Hypothalamus (tissue), 51 donors: Measurements from ENCODE around the gene ALG1.
"Not testable (repeated sequence)": the region's sequence is repeated elsewhere in the genome, so short reads cannot be mapped to it uniquely, and the experiment has no call there.

Experiments
- DNase-seq, 51 donors: peaks; one replicate each; lab custom pipeline; 2025; lab: John Stamatoyannopoulos, UW

The ALG1 gene

GRCh38 chr16:5044011-5044540 is 27.6 kb upstream of the ALG1 start:
- no peak for DNase-seq

DNA sequence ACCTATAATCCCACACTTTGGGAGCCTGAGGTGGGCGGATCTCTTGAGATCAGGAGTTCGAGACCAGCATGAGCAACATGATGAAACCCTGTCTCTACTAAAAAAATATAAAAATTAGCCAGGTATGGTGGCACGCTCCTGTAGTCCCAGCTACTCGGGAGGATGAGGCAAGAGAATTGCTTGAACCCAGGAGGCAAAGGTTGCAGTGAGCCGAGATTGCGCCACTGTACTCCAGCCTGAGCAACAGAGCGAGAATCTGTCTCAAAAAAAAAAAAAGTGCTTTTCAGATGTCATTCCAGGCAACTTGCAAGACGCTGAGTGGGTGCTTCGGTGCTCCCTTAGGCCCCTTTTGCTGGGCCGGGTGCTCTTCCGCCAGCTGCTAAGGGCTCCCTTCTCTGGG is 27.1 kb upstream of the ALG1 start:
- DNase-seq: not testable (repeated sequence)

- no peak for DNase-seq
Measured at GRCh38 chr16:5045499-5046115, 26.0 kb upstream of the ALG1 start.

DNA sequence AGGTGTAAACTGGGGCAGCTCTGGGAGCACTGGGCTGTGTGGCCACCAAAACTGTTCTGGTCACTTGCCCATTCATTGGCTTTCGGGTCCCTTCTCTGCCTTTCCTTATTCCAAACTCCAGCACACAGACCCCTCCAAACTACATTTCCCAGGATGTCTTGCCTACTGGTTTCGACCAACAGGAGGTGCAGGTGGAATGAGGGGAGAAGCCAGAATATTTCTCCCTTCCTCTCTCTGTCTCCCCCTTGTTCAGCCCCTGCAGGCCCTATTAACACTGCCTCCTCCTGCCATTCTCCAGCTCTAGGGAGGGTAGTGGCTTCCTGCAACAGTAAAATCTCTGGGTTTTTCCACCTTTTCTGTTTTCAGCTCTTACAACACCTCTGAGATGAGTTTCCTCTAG is 24.7 kb upstream of the ALG1 start:
- DNase-seq: no peak

DNA sequence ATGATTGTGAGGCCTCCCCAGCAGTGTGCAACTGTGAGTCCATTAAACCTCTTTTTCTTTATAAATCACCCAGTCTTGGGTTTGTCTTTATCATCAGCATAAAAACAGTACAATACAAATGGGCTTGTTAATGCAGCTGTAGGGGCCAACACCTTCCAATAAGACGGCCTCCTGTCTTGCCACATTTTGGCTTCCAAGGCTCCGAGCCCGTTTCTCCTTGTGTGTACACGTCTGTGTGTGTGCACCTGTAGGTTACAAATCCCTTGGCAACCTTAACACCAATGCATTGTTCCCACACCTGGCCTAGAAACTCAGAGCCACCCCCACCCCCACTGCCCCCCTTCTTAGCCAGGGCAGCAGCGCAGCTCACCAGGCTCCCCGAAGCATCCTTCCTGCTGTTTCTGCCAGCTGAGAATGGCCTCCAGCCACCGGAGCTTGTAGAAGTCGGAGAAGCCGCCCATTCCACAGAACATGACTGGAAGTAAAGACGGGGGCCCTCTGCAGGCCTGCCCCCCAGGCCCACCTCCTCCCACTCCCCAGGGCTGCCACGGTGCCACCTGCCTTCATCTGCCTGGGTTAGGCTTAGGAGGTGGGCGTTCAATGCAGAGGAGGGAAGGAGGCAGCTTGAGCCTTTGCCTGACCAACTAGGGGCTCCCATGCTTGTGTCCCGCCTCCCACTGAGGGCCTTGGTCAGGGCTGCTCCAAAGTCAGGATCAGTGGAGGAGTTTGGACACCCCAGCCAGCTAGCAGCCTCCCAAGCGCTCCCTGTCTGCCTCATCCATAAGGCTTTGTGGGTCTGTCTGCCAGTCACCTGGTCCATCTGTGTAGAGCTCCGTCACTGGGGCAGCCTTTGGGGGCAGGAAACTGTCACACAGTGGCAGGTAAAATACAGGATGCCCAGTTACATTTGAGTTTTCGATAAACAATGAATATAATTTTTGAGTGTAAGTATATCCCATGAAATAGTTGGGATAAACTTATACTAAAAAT is 16.5 kb upstream of the ALG1 start:
- DNase-seq: no peak

DNA sequence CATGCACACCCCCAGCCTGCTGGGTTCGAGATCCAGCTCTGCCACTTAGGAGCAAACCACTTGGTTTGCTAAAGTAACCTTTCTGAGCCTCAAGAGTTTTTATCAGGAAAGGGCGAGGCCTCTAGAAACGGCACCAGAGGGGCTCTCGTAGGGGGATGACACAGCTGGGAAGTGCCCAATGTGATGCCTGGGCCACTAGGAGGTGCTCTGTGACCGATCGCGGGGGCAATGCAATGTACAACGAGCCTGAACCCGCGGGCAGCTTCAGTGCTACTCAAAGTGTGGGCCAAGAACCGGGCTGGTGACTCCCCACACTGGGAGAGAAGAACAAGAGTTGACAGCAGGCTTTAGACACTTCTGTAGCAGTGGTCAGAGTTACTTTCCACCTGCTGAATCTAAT is 15.3 kb upstream of the ALG1 start:
- peak in 4 of 51 donors; percentile 4 to 18 (median 12) for DNase-seq

DNA sequence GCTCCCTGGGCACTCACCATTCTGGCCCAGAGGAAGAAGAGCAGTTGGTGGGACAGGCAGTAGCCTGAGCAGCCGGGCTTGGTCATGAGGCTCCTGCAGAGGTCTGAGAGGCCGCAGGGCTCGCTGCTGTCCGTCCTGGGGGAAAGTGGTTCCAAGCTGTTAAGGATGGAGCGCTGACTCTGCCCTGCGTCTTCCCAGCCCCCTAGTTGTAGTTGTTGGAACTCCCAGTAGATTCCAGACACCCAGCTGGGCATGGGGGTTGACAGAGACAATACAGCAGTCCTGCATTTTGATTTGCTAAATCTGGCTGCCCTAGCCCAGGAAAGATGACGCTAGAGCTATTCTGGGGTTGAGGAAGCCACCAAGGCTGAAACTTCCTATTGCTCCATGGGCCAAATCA is 13.2 kb upstream of the ALG1 start:
- no peak for DNase-seq

DNA sequence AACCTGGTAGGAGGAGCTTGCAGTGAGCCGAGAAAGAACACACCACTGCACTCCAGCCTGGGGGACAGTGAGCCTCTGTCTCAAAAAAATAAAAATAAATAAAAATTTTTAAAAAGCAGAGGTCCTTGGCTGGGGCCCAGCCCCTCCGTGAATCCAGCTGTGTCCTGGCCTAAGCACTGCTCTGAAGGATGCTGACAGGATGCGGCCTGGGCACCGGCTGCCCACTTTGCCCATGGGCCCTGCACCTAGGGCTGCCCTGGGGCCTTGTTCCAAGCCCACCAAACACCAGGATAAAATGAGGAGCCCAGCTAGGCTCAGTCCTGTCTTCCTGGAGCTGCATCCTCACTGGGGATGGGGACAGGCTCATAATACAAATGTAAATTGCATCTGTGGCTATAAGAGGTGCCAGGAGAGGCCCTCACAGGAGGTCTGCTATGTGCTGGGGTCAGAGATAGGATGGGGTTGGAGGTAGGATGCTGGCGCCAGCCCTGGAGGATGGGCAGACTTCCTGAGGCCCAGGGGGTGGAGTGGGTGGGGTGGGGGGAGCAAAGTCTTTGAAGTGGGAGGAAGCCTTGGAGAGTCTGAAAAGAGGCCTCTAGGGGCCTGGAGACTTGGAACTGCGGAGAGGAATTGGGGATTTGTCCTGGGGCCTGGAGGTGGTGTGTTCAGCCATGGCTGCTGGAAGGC is 12.1 kb upstream of the ALG1 start:
- no peak for DNase-seq

- DNase-seq: no peak
Measured at GRCh38 chr16:5060073-5060641, 11.5 kb upstream of the ALG1 start.

DNA sequence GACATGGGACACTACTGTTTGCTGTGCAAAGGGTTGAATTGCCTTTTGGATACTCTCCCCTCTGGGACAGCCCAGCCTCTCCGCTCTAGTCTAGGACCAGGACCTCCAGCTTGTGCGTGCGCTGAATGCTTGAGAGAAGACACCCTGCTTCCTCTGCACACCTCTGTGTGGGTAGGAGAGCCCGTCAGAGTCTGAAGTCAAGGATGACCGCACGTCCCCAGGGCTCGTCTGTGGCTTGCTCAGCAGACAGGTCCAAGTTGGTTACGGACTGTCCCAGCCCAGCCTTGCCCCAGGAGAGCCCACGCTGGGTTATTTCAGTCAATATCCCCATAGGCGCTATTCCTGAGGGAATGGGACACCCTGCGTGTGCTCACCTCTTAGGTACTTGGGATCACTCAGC is 9.6 kb upstream of the ALG1 start:
- no peak for DNase-seq

DNA sequence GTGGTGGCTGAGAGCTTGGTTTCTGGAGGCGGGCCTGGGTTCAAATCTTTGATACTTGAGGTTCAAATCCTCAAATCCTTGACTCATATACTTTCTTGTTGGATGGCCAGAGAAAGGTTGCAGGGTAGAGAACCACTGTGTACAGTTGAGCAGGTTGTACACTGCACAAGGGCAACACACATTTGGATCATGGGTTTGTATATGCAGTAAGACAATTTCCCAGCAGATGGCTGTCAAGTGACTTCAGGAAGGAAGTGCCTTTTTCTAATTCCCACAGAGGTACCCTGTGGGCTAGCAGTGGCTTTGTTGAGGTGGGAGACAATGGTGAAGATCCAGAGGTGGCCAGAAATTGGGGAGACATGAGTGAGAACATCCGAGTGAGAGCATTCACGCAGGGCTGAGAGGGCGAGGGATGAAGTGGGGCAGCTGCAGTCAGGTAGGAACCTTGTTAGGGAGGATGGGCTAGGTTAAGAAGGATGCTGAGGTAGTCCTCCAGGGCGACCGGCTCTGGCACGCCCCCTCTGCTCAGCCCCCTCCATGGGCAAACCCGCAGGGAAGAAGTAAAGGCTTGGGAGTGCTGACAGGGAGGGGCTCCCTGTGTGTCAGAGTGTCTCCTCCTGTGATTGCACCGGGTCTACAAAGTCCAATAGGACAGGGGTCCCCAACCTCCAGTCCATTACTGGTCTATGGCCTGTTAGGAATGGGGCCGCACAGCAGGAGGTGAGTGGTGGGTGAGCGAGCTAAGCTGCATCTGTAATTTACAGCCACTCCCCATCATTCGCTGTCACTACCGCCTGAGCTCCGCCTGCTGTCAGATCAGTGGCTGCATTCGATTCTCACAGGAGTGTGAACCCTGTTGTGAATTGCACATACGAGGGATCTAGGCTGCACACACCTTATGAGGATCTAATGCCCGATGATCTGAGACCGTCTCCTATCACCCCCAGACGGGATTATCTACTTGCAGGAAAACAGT is 8.6 kb upstream of the ALG1 start:
- no peak for DNase-seq

GRCh38 chr16:5064915-5065314 is 6.7 kb upstream of the ALG1 start:
- no peak for DNase-seq

- no peak for DNase-seq
Measured at GRCh38 chr16:5065326-5065725, 6.3 kb upstream of the ALG1 start.

DNA sequence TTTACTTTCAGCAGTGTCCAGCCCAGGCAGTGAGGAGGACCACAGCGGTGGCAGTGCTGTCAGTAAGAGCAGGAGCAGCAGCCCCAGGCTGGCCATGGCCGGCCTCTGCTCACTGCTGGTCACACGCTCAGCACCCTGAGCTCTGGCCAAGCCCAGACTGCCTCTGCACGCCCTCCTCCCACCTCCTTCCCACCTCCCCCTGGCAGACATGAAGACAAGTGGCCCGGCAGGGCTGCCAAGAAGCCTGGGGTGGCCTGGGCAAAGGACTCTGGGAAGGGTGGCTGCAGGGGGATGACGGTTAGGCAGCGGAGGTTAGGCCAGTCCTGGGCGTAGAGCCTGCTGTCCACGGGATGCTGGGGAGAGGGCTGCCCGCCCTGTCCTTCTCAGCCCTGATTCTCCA is 5.8 kb upstream of the ALG1 start, which contains the start of gene C16orf89:
TSS of gene C16orf89 (minus strand) at position 144 of the 400 bp plus-strand sequence. CDS start at position 96, 48 bp downstream.
- DNase-seq: peak in 39 of 51 donors; percentile 5 to 85 (median 47)

GRCh38 chr16:5066511-5066910 is 5.1 kb upstream of the ALG1 start:
- no peak for DNase-seq

DNA sequence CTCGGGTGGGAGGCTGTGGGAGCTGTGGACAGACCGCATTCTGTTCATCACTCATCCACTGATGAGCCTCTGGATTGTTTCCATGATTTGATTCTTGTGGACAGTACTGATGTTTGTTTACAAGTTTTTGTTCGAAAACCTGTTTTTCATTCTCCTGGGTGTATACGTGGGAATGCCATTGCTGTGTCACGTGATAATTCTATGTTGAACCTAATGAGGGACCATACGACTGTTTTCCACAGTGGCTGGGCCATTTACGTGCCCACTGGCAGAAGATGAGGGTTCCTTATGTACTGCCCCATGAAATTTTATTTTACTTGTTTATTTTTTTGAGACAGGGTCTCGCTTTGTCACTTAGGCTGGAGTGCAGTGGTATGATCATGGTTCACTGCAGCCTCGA is 2.6 kb upstream of the ALG1 start:
- no peak for DNase-seq

DNA sequence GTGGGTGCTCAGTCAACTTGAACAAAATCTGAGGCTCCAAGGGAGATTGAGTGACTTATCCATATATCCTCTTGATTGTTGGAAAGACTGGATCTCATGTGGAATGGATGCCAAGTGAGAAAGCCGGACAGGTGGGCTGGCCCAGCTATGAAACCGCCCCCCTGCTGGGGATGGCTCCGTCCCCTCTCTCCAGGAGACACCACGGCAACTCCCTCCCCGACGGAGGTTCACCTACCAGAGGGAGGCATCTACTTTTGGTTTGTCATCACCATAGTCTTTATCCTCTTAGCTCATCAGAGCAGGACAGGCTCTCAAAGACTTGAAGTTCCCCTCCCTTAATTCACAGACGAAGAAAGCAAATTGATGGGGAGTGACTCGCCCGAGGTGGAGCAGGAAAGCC is 1.8 kb upstream of the ALG1 start:
- DNase-seq: no peak

DNA sequence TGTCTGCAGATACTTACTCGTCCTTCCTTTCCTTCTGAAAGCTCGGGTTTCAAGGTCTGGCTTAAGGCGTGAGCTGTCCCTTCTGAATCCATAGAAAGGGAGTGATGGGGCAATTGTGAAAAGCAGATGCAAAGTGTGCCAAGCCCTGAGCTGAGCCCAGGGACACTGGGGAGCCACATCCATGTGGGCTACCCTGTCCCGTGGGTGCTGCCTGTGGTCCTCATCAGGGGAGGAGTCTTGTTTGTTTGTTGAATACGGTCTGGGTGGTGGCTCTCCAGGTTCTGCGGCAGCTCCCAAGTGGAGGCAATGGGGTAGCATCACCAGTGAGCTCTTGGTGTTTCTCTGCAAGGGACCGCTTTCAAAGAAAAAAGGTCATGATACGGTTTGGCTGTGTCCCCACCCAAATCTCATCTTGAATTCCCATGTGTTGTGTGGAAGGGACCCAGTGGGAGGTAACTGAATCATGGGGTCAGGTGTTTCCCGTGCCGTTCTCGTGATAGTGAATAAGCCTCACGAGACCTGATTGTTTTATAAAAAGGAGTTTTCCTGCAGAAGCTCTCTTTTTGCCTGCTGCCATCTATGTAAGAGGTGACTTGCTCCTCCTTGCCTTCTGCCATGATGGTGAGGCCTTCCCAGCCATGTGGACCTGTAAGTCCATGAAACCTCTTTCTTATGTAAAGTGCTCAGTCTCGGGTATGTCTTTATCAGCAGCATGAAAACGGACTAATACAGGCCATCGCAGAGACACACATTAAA is 1.0 kb upstream of the ALG1 start:
- DNase-seq: no peak

GRCh38 chr16:5071341-5071680 is 332 bp upstream of the ALG1 start:
- DNase-seq: peak in 1 of 51 donors; percentile 39
